ENCODE measurements around the gene ELK1.
A peak's percentile ranks its signal among the peaks of the same experiment; 100 is the strongest.

The ELK1 gene

GRCh38 chrX:47623540-47624027 is 26.8 kb downstream of the ELK1 start:
- Histone ChIP-seq H3K79me2 (ENCODE audit: insufficient read depth, low read length) (no peaks in the 10 kb centered on the region), H3F3A (ENCODE audit: insufficient read depth, low read length) (no peaks in the 10 kb centered on the region), H3K4me3 (ENCODE audit: low read depth, low read length, poor library complexity, severe bottlenecking) (peak overlapping the region; percentile 61), H3K36me3 (ENCODE audit: insufficient read depth, low read length) (no peaks in the 10 kb centered on the region), H3K4me1 (ENCODE audit: insufficient read depth, low read length, severe bottlenecking) (no peaks in the 10 kb centered on the region), H3K27me3 (ENCODE audit: insufficient read depth, low read length) (no peaks in the 10 kb centered on the region), H4K20me1 (ENCODE audit: insufficient read depth, low read length) (no peaks in the 10 kb centered on the region), H2AFZ (ENCODE audit: low read length) (no peak overlapping the region), H3K9me2 (ENCODE audit: low read depth, low read length) (no peaks in the 10 kb centered on the region), H3K4me2 (ENCODE audit: low read length) (peak overlapping the region; percentile 81), H3K9ac (ENCODE audit: low read length) (peak overlapping the region; percentile 34; the same call in 1 of the 2 replicates), H3K9me3 (ENCODE audit: low read length) (no peaks in the 10 kb centered on the region), H3K27ac (ENCODE audit: low read depth, low read length, poor library complexity, severe bottlenecking) (no peak overlapping the region)
- TF ChIP-seq EZH2 (IDR thresholded peaks at IDR 0.05; ENCODE audit: borderline replicate concordance, low read length) = no peak
- TF ChIP-seq CTCF (IDR thresholded peaks at IDR 0.05; ENCODE audit: low read length) = no peak

- Histone ChIP-seq H3K4me2 (ENCODE audit: low read length) (no peak overlapping the region), H4K20me1 (ENCODE audit: insufficient read depth, low read length) (no peaks in the 10 kb centered on the region), H3K4me1 (ENCODE audit: insufficient read depth, low read length, severe bottlenecking) (no peaks in the 10 kb centered on the region), H3K36me3 (ENCODE audit: insufficient read depth, low read length) (no peaks in the 10 kb centered on the region), H3F3A (ENCODE audit: insufficient read depth, low read length) (no peaks in the 10 kb centered on the region), H3K9ac (ENCODE audit: low read length) (no peak overlapping the region), H3K4me3 (ENCODE audit: low read depth, low read length, poor library complexity, severe bottlenecking) (no peak overlapping the region), H2AFZ (ENCODE audit: low read length) (no peak overlapping the region), H3K27me3 (ENCODE audit: insufficient read depth, low read length) (no peaks in the 10 kb centered on the region), H3K79me2 (ENCODE audit: insufficient read depth, low read length) (no peaks in the 10 kb centered on the region), H3K9me3 (ENCODE audit: low read length) (no peaks in the 10 kb centered on the region), H3K9me2 (ENCODE audit: low read depth, low read length) (no peaks in the 10 kb centered on the region), H3K27ac (ENCODE audit: low read depth, low read length, poor library complexity, severe bottlenecking) (no peak overlapping the region)
- no peak for TF ChIP-seq CTCF (IDR thresholded peaks at IDR 0.05; ENCODE audit: low read length)
Observed at GRCh38 chrX:47621851-47622250, 28.5 kb downstream of the ELK1 start.

GRCh38 chrX:47620303-47620685 is 30.1 kb downstream of the ELK1 start:
- TF ChIP-seq CTCF (IDR thresholded peaks at IDR 0.05; ENCODE audit: low read length) (no peak), EZH2 (IDR thresholded peaks at IDR 0.05; ENCODE audit: borderline replicate concordance, low read length) (no peak)
- Histone ChIP-seq H3K4me2 (ENCODE audit: low read length) (no peak overlapping the region), H3K27me3 (ENCODE audit: insufficient read depth, low read length) (no peaks in the 10 kb centered on the region), H3K36me3 (ENCODE audit: insufficient read depth, low read length) (no peaks in the 10 kb centered on the region), H3K79me2 (ENCODE audit: insufficient read depth, low read length) (no peaks in the 10 kb centered on the region), H3K27ac (ENCODE audit: low read depth, low read length, poor library complexity, severe bottlenecking) (no peak overlapping the region), H3K4me1 (ENCODE audit: insufficient read depth, low read length, severe bottlenecking) (no peaks in the 10 kb centered on the region), H3K9ac (ENCODE audit: low read length) (no peak overlapping the region), H3K9me3 (ENCODE audit: low read length) (no peaks in the 10 kb centered on the region), H3K4me3 (ENCODE audit: low read depth, low read length, poor library complexity, severe bottlenecking) (no peak overlapping the region), H3F3A (ENCODE audit: insufficient read depth, low read length) (no peaks in the 10 kb centered on the region), H4K20me1 (ENCODE audit: insufficient read depth, low read length) (no peaks in the 10 kb centered on the region), H3K9me2 (ENCODE audit: low read depth, low read length) (no peaks in the 10 kb centered on the region), H2AFZ (ENCODE audit: low read length) (no peak overlapping the region)

Measured in OCI-LY1 (cell line).